HFF-Myc (cell line): ENCODE results near the gene SRGAP1.

Experiments
- DNase-seq: peaks from one replicate; pipeline ENCODE4 v3.0.0-alpha.2; 2011; ENCODE audit warnings: low read depth; ENCODE audit errors: extremely low read depth
- H3K4me3 ChIP-seq: replicated peaks from 2 replicates; pipeline ENCODE4 v1.5.1; 2011; ENCODE audit warnings: low read depth, mild to moderate bottlenecking, control low read depth, low read length
- TF ChIP-seq, protein P1 (sequence below): IDR thresholded peaks from 2 replicates; pipeline ENCODE4 v1.5.1; 2012; ENCODE audit warnings: mild to moderate bottlenecking, low read depth, low read length, control low read depth; ENCODE audit errors: missing control alignments

The SRGAP1 gene

DNA sequence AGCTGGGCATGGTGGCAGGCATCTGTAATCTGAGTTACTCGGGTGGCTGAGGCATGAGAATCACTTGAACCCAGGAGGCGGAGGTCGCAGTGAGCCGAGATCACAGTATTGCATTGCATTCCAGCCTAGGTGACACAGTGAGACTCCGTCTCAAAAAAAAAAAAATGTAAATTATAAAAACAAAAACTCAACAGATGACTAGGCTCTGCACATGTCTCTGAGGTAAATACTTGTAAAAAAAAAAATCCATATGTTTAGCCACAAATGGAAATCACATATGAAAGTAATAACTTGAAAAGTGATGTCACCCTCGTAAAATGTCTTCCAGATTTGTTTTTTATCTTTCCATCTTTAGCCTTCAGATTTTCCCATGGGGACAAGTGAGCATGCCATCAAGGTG, 292.6 kb downstream of the SRGAP1 start:
- H3K4me3 ChIP-seq = no peak overlapping the region
- peak; percentile 81 for DNase-seq

DNA sequence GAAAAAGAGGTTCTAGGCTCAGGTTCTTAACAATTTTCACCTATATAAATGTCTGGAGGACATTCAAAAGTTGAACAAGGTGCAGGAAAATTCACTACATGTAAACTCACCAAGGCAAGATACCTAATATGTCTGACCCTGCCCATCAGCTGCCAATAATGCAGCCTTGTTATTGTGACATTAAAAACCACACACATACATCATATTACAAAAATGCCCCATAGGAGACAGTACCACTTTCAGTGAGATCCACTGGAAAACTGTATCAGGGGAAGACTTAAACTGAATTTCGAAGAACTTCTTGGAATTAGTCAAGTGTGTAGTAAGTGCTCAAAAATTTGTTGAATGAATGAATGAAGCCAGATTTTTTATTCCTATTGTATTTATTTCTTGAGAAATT, 294.5 kb downstream of the SRGAP1 start:
- TF ChIP-seq, protein P1, sequence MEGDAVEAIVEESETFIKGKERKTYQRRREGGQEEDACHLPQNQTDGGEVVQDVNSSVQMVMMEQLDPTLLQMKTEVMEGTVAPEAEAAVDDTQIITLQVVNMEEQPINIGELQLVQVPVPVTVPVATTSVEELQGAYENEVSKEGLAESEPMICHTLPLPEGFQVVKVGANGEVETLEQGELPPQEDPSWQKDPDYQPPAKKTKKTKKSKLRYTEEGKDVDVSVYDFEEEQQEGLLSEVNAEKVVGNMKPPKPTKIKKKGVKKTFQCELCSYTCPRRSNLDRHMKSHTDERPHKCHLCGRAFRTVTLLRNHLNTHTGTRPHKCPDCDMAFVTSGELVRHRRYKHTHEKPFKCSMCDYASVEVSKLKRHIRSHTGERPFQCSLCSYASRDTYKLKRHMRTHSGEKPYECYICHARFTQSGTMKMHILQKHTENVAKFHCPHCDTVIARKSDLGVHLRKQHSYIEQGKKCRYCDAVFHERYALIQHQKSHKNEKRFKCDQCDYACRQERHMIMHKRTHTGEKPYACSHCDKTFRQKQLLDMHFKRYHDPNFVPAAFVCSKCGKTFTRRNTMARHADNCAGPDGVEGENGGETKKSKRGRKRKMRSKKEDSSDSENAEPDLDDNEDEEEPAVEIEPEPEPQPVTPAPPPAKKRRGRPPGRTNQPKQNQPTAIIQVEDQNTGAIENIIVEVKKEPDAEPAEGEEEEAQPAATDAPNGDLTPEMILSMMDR = no peak
- H3K4me3 ChIP-seq = no peak overlapping the region
- DNase-seq = no peak

More for the DNA sequence above, 292.6 kb downstream of the SRGAP1 start:
- TF ChIP-seq, protein P1 = no peak

- H3K4me3 ChIP-seq = no peak overlapping the region
Measured at GRCh38 chr12:64142382-64142781, 297.9 kb downstream of the SRGAP1 start.

DNA sequence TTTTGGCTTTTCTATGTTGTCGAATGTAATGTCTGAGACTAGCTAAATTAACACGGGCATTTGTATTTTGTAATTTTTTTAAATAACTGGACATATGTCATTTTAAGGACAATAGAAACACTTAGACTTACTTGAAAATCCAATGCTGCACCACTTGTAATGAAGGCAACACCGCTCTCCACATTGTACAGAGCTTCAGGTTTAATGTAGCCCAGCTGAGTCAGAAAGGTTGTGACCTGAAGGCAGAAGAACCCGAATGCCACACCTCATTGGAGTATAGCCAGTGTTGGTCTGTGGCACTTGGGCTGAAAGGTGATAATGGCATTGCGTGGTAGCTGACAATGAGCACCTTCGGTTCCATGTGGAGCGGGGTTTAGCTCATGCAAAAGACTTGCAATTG, 298.3 kb downstream of the SRGAP1 start:
- no peak overlapping the region for H3K4me3 ChIP-seq
- TF ChIP-seq, protein P1 = no peak
- DNase-seq = no peak

More at GRCh38 chr12:64142382-64142781, 297.9 kb downstream of the SRGAP1 start:
- TF ChIP-seq, protein P1 = no peak
- no peak for DNase-seq

GRCh38 chr12:64145226-64145625, 300.7 kb downstream of the SRGAP1 start:
- TF ChIP-seq, protein P1 = no peak

DNA sequence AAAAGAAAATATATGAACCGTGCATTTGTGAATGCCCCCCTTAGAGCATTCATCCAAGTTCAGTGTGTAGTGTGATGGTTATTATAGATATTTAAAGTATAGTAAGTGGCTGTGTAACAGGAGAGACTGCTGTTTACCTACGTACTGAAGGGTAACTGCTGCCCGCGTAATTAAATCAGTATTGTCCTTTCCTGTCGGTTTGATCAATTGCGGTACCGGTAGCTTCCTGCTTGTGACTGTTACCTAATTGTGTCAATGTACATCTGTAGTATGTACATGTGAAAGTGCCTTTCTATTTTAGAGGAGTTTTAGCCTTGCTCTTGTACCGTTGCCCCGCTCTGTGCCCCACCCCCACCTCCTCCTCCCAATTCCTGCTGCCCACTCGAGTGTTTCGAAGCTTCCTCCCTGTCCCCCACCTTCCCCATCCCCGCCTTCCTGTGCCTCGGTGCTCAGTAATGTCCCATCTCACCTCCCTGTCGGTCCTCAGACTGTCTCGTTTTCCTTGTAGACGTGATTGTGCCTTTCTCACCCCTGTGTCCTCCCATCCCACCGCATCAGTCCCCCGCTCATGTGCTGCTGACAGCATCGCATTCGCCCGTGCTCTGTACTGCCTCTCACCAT, 302.6 kb downstream of the SRGAP1 start:
- TF ChIP-seq, protein P1 = no peak
- no peak overlapping the region for H3K4me3 ChIP-seq
- DNase-seq = no peak

More at GRCh38 chr12:64145226-64145625, 300.7 kb downstream of the SRGAP1 start:
- no peak overlapping the region for H3K4me3 ChIP-seq
- DNase-seq = no peak

GRCh38 chr12:64147875-64148274, 303.4 kb downstream of the SRGAP1 start:
- DNase-seq = no peak
- TF ChIP-seq, protein P1 = no peak
- no peak overlapping the region for H3K4me3 ChIP-seq
